Stimulated activated naive CD4-positive, alpha-beta T cell (primary cell): ENCODE data around the gene TICAM1.
A peak's percentile ranks its signal among the peaks of the same experiment; 100 is the strongest.
"Not testable (repeated sequence)": the region's sequence is repeated elsewhere in the genome, so short reads cannot be mapped to it uniquely, and the experiment has no call there.

ENCODE experiments used
- DNase-seq, 6 experiments: peaks; one replicate each; lab custom pipeline; 2025; lab: John Stamatoyannopoulos, UW

The TICAM1 gene

DNA sequence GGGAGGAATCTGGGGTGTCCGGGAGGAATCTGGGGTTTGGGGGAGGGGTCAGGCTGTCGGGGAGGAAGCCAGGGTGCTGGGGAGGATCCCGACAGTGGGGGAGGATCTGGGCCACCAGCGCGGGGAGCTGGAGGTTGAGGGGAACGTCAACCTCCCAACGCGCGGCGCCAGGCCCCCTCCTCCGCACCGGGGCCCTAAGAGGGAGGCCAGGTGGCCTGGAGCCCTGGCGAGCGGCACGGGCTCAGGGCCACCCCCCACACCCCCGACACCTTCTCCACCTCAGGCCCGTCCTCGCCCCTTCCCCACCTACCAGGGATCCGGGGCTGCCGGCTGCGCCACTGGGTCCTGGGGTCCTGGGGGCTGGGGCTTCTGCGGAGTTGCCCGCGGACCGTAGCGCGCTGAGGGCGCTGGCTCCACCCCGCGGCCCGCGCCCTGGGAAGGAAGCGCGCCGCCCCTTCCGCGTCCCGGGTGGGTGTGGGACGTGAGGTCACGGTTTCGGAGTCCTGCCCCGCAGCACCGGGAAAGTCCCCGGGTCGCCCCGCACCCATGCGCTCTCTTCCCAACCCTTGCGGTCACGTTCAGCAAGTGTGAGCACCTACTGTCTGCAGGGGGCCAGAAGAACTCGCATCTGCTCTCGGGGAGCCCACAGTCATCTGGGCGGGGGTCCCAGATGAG is at the start of gene TICAM1:
Gene TICAM1 (minus strand): TSS at position 409 of the 675 bp plus-strand sequence. CDS start 13,335 bp downstream, outside the sequence.
- peak; percentile 53 to 83 (median 70) for DNase-seq

DNA sequence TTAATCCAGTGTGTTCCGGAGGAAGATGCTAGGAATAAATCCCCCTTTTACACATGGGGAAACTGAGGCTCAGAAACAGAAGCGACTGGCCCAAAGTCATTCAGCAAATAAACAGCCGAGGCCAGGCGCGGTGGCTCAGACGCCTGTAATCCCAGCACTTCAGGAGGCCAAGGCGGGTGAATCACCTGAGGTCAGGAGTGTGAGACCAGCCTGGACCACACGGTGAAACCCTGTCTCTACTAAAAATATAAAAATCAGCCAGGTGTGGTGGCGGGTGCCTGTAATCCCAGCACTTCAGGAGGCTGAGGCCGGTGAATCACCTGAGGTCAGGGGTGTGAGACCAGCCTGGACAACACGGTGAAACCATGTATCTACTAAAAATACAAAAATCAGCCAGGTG is 47.5 kb upstream of the TICAM1 start:
- DNase-seq, result no peak

DNA sequence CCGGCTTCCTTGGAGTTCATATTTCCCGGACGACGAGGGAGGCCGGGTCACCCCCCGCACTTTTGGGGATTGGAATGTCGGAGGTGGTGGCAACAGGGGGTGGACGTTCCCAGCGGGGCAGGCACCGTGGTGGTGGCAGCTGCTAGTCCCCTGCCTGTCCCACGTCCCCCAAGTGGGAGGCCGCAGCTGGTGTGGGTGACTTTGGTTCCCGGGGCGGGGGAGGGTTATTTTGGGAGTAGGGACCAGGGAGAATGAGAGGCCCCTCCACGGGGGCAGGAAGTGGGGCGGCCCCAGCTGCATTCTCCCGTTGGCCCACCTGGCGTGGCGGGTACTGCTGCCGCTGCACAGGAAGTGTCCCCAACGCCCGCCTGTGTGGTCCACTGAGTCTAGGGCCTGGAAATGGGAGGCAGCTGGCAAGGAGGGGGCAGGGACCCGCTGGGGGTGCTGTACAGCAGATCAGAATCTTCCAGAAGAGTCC is 47.0 kb upstream of the TICAM1 start:
- peak in 1 of 6 experiments; percentile 8 for DNase-seq

DNA sequence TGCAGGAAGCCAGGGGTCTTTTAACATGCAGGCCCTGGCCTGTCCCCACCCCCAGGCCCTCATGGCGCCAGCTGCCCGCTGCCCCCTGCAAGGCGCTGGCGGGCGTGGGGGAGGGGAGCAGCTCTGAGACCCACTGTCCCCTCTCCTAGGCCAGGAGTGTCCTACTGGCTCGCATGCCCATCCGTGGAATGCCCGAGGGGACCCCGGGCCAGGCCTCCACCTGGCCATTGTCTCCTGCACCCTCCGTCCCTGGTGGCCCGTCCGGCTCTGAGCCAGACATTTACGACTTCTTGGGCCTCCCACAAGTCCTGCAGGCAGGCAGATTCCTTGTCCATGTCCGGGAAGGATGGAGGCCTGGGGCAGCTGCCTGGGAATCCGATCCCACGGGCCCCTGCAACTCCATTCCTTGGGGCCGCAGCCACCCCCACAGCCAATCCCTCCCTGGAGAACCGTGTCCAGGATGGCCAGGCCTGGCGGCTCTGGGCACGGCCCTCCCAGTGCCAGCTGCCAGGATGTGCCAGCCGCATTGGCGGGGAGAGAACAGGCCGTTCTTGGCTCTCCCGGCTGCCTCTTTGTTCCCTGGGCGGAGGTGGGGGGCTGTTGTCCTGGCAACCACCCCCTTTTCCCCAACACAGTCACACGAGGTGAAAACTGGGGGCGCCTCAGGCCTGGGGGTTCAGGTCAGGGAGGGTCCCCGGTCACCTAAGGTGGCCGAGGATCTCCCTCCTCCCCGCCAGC is 46.4 kb upstream of the TICAM1 start:
- DNase-seq, result no peak

DNA sequence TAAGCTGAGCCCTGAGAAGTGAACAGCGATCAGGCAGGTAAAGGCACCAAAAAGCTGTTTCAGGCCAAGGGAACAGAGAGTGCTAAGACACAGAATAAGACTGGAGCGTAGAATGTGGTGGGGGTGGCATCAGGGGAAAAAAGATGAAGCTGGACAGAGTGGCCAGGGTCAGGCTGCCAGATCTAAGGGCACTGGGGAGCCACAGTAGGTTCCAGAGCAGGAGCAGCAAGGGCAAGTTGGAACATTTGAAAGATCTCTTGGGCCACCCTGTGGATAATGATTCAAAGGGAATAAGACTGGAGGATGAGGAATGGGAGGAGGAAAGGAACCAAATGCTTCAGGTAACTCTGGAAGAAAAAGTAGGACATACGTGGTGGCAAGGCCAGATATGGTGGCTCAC is 42.4 kb upstream of the TICAM1 start:
- DNase-seq, result no peak

DNA sequence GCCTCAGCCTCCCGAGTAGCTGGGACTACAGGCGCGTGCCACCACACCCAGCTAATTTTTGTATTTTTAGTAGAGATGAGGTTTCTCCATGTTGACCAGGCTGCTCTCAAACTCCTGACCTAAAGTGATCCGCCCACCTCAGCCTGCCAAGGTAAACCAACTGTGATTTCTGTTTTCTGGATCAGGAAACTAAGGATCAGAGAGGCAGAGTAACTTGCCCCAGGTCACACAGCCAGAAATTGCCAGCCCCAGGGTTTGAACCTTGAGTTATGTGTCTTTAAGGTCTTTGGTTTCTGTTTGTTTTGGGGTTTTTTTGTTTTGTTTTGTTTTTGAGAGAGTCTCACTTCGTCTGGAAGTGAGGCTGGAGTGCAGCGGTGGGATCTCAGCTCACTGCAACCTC is 40.2 kb upstream of the TICAM1 start:
- DNase-seq, result no peak

DNA sequence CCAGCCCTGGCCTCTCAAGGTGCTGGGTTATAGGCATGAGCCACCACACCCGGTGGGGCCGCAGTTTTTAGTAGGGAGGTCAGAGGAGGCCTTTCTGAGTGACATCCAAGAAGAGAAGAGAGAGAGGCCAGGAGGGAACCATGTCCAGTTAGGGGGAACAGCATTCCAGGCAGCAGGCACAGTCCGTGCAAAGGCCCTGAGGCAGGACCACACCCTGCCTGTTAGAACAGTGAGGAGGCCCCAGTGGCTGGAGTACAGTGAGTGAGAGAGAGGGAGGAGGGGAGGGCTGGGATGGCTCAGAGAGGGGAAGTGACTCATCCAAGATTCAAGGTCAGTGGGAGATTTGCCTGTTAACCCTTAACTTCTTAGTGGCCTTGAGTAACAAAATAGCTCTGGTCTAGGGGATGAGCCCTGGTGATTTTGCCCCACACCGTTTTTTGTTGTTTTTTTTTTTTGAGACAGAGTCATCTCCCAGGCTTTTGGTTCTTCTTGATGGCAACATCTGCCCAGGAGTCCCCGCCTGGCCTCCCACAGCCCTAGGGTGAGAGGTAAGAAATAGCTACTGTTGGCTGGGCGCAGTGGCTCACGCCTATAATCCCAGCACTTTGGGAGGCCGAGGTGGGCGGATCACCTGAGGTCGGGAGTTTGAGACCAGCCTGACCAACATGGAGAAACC is 38.7 kb upstream of the TICAM1 start:
- no peak for DNase-seq

DNA sequence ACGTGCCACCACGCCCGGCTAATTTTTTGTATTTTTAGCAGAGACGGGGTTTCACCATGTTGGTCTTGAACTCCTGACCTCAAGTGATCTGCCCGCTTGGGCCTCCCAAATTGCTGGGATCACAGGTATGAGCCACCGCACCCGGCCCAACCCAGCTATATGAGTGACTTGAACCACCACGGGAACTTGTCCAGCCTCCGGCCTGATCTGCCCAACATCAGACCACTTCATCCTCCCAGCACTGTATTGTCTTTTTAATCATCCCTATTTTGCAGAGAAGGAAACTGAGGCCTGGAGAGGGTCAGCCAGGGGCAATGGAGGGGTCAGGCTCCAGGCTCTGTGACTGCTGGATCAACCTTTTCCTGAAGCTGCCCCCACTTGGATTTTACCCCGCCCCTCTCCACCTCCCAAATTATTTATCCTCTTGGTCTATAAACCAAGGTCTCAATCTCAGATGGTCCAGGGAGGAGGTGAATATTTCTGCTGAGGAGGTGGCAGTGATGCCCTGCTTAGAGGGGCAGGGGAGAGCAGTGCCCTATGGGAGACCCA is 36.8 kb upstream of the TICAM1 start:
- no peak for DNase-seq

DNA sequence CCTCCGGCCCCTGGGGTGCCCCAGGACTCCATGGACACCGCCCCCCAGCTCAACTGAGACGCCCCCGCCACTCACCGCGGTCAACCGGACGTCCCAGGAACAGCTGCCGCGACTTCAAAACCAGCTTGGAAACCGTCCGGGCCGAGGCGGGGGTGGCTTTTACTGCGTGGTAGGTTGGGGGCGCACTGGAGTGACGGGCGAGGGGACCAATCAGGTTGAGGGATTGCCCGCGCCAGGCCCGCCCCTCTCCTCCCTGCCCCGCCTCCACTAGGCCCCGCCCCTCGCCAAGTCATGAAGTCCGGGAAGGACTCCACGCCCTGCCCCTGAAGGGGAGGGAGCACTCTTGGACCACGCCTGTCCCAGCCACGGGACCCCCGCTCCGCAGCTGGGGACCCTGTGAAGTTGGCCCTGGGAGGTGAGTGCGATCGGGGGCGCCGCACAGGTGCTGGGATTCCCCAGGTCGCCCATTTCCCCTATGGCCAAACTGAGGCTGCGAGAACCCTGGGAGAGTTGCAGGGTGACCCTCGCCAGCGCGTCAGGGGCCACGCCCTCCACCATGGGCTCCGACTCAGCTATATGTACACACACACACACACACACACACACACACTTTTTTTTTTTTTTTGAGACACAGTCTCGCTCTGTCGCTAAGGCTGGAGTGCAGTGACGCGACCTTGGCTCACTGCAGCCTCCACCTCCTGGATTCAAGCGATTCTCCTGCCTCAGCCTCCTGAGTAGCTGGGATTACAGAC is 36.2 kb upstream of the TICAM1 start, which contains the start of gene PLIN3:
Gene PLIN3 (minus strand): TSS at position 134 of the 752 bp plus-strand sequence. CDS start 6,273 bp downstream, outside the sequence.
- peak; percentile 48 to 86 (median 82) for DNase-seq

DNA sequence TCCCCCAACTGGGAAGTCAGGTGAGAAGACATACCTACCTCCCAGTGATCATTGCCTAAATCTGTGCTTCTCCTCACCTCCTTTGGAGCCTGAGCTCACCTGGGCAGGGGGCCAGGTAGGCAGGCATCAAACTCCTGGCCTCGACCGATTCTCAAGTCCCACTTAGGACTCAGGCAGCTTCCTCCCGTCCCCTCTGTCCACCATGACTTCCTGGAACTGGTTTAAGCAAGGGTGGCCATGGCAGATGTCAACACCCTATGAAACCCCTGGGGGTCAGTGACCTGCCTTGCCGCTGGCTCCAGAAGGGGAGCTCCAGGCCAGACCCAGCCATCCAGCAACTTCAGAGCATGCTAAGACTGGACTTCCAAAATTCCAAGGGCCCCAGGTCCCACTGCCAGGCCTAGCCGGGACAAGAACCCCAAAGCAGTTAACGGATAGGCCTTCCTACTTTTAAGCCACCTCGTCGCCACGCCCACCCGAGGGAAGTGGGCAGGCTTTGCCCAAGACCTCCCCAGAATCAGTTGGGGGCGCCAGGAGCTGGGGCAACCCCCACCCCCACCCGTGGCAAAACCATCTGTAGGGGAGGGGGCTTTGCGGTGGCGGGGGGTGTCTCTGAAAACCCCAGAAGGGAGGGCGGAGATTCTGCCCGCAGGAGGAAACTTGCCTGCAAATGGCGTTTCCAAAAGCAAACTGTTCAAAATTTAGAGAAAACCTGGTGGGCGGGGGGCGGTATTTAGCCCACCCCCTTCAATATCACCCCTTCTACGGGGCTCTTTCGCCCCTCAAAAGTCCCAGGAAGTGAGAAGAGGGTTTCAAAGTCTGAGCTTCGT is 35.3 kb upstream of the TICAM1 start:
- peak in 5 of 6 experiments; percentile 31 to 51 (median 42) for DNase-seq

DNA sequence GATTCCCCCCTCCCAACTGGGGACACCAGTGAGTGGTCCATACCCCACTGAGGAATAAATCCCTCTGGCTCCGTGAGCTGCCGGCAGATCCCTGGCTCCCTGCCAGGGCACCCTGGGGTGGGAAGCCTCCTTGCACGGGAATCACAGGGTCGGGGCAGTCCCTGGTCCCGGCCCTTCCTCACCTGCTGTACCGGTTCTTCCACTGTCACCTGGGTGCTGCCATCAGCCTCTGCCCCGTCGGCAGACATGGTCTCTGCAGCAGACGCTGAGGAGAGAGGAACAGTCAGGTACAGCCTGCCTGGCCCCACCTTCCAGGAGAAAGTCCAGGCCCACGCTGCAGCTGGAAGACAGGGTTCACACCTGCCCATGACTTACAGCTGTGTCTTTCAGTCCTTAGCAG is 29.6 kb upstream of the TICAM1 start:
- DNase-seq, result no peak

DNA sequence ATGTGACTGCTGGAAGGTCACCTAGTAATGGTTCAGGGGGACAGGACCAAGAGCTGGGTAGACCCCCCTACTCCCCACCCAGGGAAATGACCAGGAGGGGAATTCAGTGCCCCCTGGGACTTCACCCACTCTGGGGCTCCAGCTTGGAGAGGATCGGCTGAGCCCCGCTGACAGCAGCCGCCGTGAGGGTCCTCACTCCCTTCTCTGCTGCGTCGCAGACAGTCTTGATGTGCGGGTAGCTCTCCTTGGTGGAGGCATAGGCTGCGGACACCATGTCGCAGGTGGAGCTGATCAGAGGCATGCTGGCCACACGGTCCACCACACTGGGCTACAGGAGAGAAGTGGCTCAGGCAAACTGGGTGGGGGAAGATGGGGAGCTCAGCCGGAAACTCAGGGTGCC is 28.2 kb upstream of the TICAM1 start:
- DNase-seq, result no peak

DNA sequence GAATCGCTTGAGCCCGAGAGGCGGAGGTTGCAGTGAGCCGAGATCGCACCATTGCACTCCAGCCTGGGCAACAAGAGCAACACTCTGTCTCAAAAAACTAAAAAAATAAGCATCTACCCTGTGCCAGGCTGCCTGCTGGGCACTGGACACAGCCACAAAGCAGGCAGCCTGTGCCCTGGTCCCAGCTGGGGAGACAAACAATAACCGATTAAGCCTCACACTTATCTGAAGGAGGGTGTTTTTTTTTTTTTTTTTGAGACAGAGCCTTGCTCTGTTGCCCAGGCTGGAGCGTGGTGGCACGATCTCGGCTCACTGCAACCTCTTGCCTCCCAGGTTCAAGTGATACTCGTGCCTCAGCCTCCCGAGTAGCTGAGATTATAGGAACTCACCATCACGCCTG is 25.0 kb upstream of the TICAM1 start:
- not testable (repeated sequence) for DNase-seq

DNA sequence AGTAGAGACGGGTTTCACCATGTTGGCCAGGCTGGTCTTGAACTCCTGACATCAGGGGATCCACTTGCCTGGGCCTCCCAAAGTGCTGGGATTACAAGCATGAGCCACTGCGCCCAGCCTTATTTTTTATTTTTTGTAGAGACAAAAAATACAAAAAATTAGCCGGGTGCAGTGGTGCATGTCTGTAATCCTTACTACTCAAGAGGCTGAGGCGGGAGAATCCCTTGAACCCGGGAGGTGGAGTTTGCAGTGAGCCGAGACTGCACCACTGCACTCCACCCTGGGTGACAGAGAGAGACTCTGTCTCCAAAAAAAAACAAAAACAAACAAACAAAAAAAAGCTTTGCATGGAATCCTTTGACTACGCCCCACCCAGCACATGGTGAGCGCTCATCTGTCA is 22.0 kb upstream of the TICAM1 start:
- not testable (repeated sequence) for DNase-seq

DNA sequence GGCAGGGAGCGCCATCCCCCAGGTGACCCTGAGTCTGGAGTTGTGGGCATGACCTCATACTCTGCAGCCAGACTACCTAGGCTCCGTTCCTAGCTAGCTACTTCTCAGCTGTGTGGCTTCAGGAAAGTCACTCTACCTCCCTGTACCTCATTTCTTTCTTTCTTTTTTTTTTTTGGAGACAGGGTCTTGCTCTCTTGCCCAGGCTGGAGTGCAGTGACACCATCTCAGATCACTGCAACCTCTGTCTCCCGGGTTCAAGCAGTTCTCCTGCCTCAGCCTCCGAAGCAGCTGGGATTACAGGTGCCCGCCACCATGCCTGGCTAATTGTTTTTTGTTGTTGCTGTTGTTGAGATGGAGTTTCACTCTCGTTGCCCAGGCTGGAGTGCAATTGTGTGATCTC is 21.0 kb upstream of the TICAM1 start:
- DNase-seq, result no peak

DNA sequence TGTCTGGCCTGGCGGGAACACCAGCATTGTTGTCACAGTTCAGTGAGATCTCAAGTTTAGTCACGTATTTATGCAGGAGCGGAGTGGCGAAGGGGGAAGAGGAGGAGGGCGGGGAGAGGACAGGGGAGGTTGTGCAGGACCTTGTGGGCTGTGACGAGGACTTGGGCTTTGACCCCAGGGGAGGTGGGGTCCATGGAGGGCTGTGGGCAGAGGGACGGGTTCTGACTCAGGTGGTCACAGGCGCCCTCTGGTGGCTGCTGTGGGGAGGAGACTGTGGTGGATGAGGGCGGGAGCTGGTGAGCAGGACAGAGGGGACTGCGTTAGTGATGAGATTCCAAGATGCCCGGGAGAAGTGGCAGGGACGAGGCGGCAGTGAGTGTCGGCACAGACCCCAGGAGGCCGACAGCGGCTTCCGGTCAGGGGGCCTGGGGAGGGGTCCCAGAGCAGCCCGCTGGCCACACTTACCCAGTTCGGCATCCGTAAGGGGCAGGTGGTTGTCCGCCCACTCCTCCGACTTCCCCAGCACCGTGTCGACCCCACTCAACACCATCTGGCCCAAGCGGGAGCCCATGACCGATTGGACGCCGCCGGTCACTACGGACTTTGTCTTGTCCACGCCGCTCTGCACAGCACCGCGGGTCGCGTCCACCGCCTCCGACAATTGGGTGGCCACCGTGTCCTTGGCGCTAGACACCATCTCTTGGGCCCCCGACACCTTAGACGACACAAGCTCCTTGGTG is 20.2 kb upstream of the TICAM1 start:
- peak; percentile 44 to 79 (median 68) for DNase-seq

DNA sequence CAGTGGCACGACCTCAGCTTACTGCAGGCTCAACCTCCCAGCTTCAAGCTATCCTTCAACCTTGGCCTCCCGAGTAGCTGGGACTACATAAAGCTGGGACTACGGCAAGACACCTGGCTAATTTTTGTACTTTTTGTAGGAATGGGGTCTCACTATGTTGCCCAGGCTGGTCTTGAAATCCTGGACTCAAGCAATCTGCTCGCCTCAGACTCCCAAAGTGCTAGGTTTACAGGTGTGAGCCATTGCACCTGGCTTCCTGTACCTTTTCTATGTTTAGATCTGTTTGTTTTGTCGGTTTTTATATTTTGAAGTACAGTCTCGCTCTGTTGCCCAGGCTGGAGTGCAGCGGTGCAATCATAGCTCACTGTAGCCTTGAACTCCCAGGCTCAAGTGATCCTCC is 17.5 kb upstream of the TICAM1 start:
- DNase-seq, result no peak

DNA sequence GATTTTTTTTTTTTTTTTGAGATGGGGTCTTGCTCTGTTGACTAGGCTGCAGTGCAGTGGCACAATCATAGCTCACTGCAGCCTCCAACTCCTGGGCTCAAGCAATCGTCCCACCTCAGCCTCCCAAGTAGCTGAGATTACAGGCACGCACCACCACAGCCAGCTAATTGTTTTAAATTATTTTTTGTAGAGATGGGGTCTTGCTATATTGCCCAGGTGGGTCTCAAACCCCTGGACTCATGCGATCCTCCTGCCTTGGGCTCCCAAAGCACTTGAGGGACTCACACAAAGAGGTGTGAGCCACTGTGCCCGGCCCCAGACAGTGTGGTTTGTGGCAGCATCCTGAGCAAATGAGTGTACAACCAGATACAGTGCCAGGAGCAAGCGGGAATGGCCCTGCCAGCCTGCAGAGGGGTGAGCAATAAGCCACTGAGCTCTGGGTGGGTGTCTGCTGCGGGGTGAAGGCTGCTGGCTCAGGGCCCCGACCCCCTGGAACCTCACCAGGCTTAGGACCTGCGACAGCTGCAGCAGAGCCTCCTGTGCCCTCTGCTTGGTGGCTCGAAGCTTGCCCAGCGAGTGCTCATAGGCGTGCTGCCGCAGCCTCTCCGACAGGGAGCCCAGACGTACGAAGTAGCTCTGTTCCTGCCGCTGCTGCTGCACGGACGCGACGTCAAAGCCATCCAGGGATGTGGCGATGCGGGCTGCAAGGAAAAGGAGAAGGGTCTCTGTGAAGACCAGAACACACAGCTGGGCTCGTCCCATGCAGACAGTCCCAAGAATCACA is 15.9 kb upstream of the TICAM1 start:
- DNase-seq, result no peak

DNA sequence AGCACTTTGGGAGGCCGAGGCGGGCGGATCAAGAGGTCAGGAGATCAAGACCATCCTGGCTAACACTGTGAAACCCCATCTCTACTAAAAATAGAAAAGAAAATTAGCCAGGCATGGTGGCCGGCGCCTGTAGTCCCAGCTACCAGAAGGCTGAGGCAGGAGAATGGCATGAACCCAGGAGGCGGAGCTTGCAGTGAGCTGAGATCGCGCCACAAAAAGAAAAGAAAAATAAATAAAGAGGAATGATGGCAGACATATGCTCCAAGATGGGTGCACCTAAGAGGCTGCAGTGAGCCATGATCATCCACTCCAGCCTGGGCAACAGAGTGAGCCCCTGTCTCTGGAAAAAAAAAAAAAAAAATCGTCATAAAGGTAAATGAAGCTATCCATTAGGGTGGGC is 14.5 kb upstream of the TICAM1 start:
- DNase-seq, result not testable (repeated sequence)
